GM13976 (cell line): Measurements from ENCODE around the gene ORC3.

Experiments
- DNase-seq: peaks from one replicate; pipeline ENCODE4 v3.0.0; 2012; ENCODE audit warnings: low spot score
- in situ Hi-C: fragments of 300-500 bp; cut with MboI; formaldehyde crosslinking; loops from one replicate; pipeline ENCODE4 v1.12.0; 2022; ENCODE audit warnings: low sequenced_read_pairs, mixed read lengths, inconsistent platforms; ENCODE audit not compliant: unreplicated experiment
- TF ChIP-seq, protein P1 (sequence below): IDR thresholded peaks from 2 replicates; pipeline ENCODE4 v1.5.1; 2012; ENCODE audit warnings: borderline replicate concordance, mild to moderate bottlenecking; ENCODE audit not compliant: insufficient read depth; ENCODE audit errors: extremely low read depth, missing control alignments, control extremely low read depth

The ORC3 gene

DNA sequence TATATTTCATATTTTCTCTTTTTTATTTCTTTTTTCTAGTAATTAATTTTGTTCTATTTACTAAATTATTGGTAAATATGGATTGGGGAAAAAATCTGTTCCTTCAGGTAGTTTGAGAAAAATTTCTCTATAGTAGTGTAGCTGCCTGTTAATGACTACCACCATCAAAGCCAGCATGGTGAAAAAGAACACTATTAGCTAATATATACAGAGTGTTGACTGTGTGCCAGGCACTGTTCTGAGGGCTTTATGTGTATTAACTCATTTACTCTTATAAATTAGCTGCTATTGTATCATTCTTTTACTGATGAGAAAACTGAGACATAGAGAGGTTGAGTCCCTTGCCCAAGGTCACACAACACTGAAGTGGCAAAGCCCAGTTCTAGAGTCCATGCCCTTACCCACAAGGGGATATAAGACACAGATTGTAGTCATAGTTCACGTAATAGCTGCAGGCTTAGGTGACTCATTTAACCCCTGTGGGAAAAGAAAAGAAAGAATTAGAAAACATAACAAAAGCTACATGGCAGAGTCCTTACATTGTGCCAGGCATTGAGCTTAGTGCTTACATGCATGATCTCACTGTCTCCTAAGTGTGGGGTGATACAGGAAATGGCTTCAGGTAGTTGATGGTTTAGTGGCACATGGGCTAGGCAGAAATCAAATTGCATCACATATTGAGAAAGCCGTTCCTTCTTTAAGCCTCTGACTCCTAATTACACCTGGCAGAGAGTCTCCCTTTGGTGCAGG, 124.3 kb downstream of the ORC3 start:
- in situ Hi-C loops, result no loop called here
- TF ChIP-seq, protein P1, sequence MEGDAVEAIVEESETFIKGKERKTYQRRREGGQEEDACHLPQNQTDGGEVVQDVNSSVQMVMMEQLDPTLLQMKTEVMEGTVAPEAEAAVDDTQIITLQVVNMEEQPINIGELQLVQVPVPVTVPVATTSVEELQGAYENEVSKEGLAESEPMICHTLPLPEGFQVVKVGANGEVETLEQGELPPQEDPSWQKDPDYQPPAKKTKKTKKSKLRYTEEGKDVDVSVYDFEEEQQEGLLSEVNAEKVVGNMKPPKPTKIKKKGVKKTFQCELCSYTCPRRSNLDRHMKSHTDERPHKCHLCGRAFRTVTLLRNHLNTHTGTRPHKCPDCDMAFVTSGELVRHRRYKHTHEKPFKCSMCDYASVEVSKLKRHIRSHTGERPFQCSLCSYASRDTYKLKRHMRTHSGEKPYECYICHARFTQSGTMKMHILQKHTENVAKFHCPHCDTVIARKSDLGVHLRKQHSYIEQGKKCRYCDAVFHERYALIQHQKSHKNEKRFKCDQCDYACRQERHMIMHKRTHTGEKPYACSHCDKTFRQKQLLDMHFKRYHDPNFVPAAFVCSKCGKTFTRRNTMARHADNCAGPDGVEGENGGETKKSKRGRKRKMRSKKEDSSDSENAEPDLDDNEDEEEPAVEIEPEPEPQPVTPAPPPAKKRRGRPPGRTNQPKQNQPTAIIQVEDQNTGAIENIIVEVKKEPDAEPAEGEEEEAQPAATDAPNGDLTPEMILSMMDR, result no peak
- DNase-seq, result no peak
